ENCODE data around the gene JAG2. TPM values are rescaled to one million over a fixed set of nuclear protein-coding genes. Genes with fewer than 3 reads are reported as not detected.

The JAG2 gene
- total and polyA plus RNA-seq, 8 donors: 9.9 to 38.3 (median 11.0) TPM

DNA sequence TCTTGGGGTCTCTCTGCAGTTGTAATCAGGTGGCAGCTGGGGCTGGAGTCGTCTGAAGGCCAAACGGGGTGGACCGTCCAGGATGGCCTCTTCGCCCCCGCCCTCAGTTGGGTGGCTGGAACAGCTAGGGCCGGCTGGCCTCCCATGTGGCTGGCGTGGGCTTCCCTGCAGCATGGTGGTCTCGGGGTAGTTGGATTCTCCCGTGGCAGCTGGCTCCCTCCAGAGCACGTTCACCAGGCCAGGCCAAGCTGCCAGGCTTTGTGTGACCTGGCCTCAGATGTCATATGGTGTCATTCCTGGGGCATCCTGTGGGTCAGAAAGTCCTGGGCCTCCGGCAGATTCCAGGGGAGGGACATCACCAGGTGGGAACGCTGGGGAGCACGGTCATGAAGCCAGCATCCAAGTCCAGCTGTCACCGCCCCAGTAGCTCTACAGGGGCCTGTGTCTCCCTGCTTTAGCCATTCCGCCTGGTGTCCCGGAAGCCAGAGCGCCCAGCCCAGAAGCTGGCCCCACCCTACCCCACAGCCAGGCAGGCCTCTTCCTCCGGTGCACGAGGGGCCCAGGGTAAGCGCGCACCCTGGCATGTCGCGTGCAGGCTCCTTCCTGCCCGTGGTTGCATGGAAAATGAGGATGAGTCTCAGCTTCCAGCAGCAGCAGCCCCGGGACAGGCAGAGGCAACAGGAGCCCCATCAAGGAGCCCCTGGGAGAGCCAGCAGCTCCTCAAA, 13.9 kb upstream of the JAG2 start:
- TF ChIP-seq, protein P1, sequence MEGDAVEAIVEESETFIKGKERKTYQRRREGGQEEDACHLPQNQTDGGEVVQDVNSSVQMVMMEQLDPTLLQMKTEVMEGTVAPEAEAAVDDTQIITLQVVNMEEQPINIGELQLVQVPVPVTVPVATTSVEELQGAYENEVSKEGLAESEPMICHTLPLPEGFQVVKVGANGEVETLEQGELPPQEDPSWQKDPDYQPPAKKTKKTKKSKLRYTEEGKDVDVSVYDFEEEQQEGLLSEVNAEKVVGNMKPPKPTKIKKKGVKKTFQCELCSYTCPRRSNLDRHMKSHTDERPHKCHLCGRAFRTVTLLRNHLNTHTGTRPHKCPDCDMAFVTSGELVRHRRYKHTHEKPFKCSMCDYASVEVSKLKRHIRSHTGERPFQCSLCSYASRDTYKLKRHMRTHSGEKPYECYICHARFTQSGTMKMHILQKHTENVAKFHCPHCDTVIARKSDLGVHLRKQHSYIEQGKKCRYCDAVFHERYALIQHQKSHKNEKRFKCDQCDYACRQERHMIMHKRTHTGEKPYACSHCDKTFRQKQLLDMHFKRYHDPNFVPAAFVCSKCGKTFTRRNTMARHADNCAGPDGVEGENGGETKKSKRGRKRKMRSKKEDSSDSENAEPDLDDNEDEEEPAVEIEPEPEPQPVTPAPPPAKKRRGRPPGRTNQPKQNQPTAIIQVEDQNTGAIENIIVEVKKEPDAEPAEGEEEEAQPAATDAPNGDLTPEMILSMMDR (IDR thresholded peaks at IDR 0.05): no peak
- WGBS, 2 donors: 83 to 90% methylated on average over 25 of the region's 25 CpGs
- Histone ChIP-seq H3K27me3 (no peaks in the 10 kb centered on the region), H3K36me3 (no peaks in the 10 kb centered on the region), H3K9me3 (no peaks in the 10 kb centered on the region), H3K4me1 (peaks cover 4 to 10% (median 6%) of the 10 kb centered on the region in 3 donors), H3K27ac (no peak overlapping the region), H3K4me3 (no peak overlapping the region)
- FAIRE-seq (no peak), DNase-seq (no peak), ATAC-seq (no peak)
- intact Hi-C loops (cut with DNase I): no loop called here

DNA sequence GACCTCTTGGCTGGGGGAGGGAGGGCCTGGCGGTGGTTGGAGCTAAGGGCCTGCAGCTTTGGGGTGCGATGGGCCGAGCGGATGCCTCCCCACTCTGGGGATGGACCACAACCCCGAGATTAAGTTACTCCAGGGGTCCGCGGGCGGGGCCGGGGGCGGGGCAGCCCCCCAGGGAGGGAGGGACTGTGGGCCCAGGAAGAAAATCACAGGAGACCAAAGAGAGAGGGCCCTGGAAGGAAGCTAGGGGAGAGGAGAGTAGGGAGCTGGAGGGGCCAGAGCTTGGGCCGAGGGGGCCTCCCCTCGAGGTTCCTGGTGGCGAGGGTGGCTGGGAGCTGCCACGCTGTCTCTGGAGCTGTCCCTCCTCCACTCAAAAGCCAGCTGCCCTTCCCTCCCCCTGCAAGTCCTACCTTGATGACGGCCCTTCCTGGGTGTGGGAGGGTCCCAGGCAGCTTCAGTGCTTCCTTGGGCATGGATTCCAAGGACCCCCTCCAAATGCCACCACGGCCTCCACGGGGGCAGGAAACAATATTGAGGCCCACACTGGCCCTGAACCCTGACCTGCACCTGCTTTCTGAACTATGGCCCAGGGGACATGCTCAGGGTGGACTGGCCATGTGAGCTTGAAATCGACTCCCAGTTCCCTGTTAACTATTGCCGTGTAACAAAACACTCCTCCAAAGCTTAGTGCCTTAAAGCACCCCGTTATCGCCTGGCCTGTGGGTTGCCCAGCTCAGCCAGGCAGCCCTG, 13.1 kb upstream of the JAG2 start:
- no peaks in the 10 kb centered on the region for H3K9me3 ChIP-seq
- H3K27me3 ChIP-seq: no peaks in the 10 kb centered on the region
- H3K4me1 ChIP-seq: peaks cover 5 to 10% (median 9%) of the 10 kb centered on the region in 3 donors
- H3K27ac ChIP-seq: no peak overlapping the region
- intact Hi-C loops (cut with DNase I): no loop called here
- 40 to 45% methylated on average over 20 to 21 of the region's 21 CpGs for WGBS, 2 donors
- TF ChIP-seq, protein P1 (IDR thresholded peaks at IDR 0.05): no peak
- FAIRE-seq (no peak), ATAC-seq (no peak), DNase-seq (no peak)
- H3K4me3 ChIP-seq: peak overlapping the region in 3 of 4 donors; percentile 35 to 64 (median 54)
- H3K36me3 ChIP-seq: no peaks in the 10 kb centered on the region

DNA sequence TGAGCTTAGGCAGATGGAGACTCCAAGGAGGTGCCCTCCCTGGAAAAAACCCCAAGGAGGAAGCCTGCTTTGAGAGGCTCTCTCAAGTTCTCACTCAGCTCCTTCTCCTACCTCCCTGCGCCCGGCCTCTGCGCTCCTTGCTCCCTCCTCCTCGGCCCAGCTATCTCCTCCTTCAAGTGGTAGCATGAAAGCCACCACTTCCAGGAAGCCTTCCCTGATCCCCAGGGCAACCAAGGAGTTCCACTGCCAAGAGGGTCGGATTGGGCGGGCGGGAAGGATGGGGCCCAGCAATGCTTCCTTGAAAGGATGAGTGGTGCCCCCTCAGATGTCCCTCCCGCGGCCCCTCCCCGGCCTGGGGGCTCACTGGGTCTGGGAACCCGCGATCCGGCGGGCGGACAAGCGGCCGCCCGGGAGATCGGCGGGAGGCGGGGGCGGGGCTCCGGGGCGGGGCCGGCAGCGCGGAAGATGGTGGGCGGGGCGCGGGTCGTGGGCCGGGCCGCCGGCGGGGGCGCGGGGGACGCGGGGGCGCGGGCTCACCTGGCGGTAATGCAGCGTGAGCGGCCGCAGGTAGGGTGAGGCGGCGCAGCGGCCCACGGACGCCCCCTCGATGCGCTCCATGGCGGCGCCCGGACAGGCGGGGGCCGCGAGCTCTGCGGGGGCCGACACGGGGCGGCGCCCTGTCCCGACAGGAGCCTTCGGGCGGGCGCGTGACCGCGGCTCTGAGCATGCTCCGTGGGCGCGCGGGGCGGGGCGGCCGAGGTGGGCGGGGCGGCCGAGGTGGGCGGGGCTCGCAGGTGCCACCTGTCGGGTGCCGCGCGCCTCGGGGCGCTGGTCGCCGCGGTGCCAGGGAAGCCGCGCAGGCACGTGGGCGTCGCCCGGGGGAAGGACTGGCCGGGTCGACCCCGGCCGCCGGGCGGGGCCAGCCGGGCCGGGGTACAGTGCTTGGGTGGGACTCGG, 12.3 kb upstream of the JAG2 start, which contains the start of gene NUDT14:
Gene NUDT14 (minus strand): TSS at position 721 of the 957 bp plus-strand sequence. CDS start 103 bp downstream, at position 618.
- intact Hi-C loops (cut with DNase I): no loop called here

DNA sequence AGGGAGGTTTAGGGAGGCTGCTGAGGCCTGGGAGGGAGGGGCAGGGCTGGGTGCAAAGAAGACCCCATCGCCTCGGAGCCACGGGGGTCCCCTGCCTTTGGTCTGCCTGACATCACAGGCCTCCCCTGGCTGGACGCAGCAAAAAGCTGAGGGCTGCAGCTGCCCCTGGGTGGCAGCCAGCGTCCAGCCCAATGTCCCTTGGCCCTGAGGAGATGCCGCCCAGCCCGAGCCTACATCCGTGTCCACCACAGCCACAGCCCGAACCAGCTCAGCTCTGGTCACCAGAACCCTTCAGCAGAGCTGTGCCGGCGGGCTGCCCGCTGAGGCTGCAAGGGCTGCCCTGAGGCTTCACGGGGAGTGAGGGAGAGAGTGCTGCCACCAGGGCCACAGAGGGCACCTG, 10.6 kb upstream of the JAG2 start:
- H3K9me3 ChIP-seq: no peaks in the 10 kb centered on the region
- H3K4me3 ChIP-seq: no peak overlapping the region
- intact Hi-C loops (cut with DNase I): no loop called here
- DNase-seq (no peak), ATAC-seq (no peak), FAIRE-seq (no peak)
- no peaks in the 10 kb centered on the region for H3K27me3 ChIP-seq
- 79 to 86% methylated on average over 13 of the region's 13 CpGs for WGBS, 2 donors
- H3K4me1 ChIP-seq: peaks cover 11 to 19% (median 16%) of the 10 kb centered on the region in 3 donors
- TF ChIP-seq, protein P1 (IDR thresholded peaks at IDR 0.05): no peak
- no peaks in the 10 kb centered on the region for H3K36me3 ChIP-seq
- H3K27ac ChIP-seq: no peak overlapping the region

More for the DNA sequence above, 12.3 kb upstream of the JAG2 start, which contains the start of gene NUDT14:
- TF ChIP-seq, protein P1 (IDR thresholded peaks at IDR 0.05): no peak
- Histone ChIP-seq H3K36me3 (no peaks in the 10 kb centered on the region), H3K4me1 (peaks cover 10 to 15% (median 11%) of the 10 kb centered on the region in 3 donors), H3K4me3 (peak within 1 kb of the TSS; percentile 23 to 64 (median 44)), H3K27me3 (no peaks in the 10 kb centered on the region), H3K27ac (peak within 1 kb of the TSS in 2 of 4 donors; percentile 22 to 55), H3K9me3 (no peaks in the 10 kb centered on the region)
- no peak for FAIRE-seq
- ATAC-seq: peak; percentile 83 to 90 (median 85)
- WGBS, 2 donors: 1 to 2% methylated on average over 46 to 105 of the region's 106 CpGs
- peak; percentile 79 to 98 (median 93) for DNase-seq
